Liver (tissue), 9 donors: Measurements from ENCODE around the gene BBS7. TPM values are rescaled to one million over a fixed set of nuclear protein-coding genes. Genes with fewer than 3 reads are reported as not detected.

ENCODE experiments used
- DNase-seq: peaks from one replicate; pipeline ENCODE4 v3.0.0-alpha.2; 2017; ENCODE audit warnings: low spot score
- H3K27ac ChIP-seq, 2 donors: one replicate each; pipeline ENCODE4 v1.7.0; 2013; ENCODE audit warnings: inconsistent platforms in 2 of 2, low read length in 2 of 2, control low read depth in 1 of 2, low read depth in 1 of 2, mild to moderate bottlenecking in 1 of 2
- H3K27me3 ChIP-seq, 4 donors: one replicate each; pipeline versions ENCODE4 v1.6.1 to v1.7.0; 2013; ENCODE audit warnings: low read length in 3 of 4, inconsistent platforms in 1 of 4, mild to moderate bottlenecking in 1 of 4, moderate library complexity in 1 of 4; ENCODE audit not compliant: control insufficient read depth in 4 of 4, insufficient read depth in 4 of 4
- H3K36me3 ChIP-seq, 4 donors: one replicate each; pipeline versions ENCODE4 v1.6.1 to v1.7.0; 2013; ENCODE audit warnings: low read length in 3 of 4, mild to moderate bottlenecking in 3 of 4, low read depth in 1 of 4, moderate library complexity in 1 of 4; ENCODE audit not compliant: control insufficient read depth in 4 of 4, insufficient read depth in 3 of 4
- H3K4me1 ChIP-seq, 4 donors: one replicate each; pipeline versions ENCODE4 v1.6.1 to v1.7.0; 2013; ENCODE audit warnings: low read length in 3 of 4, mild to moderate bottlenecking in 3 of 4, moderate library complexity in 1 of 4; ENCODE audit not compliant: control insufficient read depth in 4 of 4, insufficient read depth in 4 of 4
- H3K4me3 ChIP-seq, 3 donors: one replicate each; pipeline versions ENCODE4 v1.6.1 to v1.7.0; 2013; ENCODE audit warnings: low read length in 3 of 3, control low read depth in 1 of 3, low read depth in 1 of 3, mild to moderate bottlenecking in 1 of 3
- H3K9ac ChIP-seq, 2 donors: one replicate each; pipeline ENCODE4 v1.7.0; 2013; ENCODE audit warnings: low read length in 2 of 2, mild to moderate bottlenecking in 2 of 2, moderate library complexity in 2 of 2, control low read depth in 1 of 2, low read depth in 1 of 2
- H3K9me3 ChIP-seq, 4 donors: one replicate each; pipeline versions ENCODE4 v1.6.1 to v1.7.0; 2013; ENCODE audit warnings: low read length in 3 of 4; ENCODE audit not compliant: control insufficient read depth in 4 of 4
- ATF3 ChIP-seq: IDR thresholded peaks from 2 replicates; pipeline ENCODE4 v1.6.1; 2016; ENCODE audit warnings: antibody characterized with exemption
- CTCF ChIP-seq: fragments of 150-350 bp; IDR thresholded peaks from 2 replicates; pipeline ENCODE4 v1.5.1; 2017; ENCODE audit warnings: improper control_type of control experiment, low read depth, low read length; ENCODE audit not compliant: missing input control
- EGR1 ChIP-seq, 2 donors: IDR thresholded peaks; 2 replicates each; pipeline ENCODE4 v1.6.1; 2016 to 2018; ENCODE audit warnings: antibody characterized with exemption in 2 of 2, low read depth in 2 of 2
- FOXA1 ChIP-seq: IDR thresholded peaks from 2 replicates; pipeline ENCODE4 v1.6.1; 2016; ENCODE audit warnings: antibody characterized with exemption
- FOXA2 ChIP-seq: IDR thresholded peaks from 2 replicates; pipeline ENCODE4 v1.6.1; 2016; ENCODE audit warnings: antibody characterized with exemption
- GABPA ChIP-seq, 2 donors: IDR thresholded peaks in 1 of 2; conservative IDR thresholded peaks in 1 of 2; 2 replicates each; pipeline ENCODE4 v1.6.1; 2016; ENCODE audit warnings: antibody characterized with exemption in 2 of 2, mild to moderate bottlenecking in 1 of 2, moderate library complexity in 1 of 2
- HNF4A ChIP-seq, 2 donors: conservative IDR thresholded peaks; 2 replicates each; pipeline ENCODE4 v1.6.1; 2016; ENCODE audit warnings: antibody characterized with exemption in 2 of 2, mild to moderate bottlenecking in 2 of 2
- HNF4G ChIP-seq: IDR thresholded peaks from 2 replicates; pipeline ENCODE4 v1.6.1; 2016; ENCODE audit warnings: antibody characterized with exemption
- JUND ChIP-seq, 2 donors: IDR thresholded peaks; 2 replicates each; pipeline ENCODE4 v1.6.1; 2016; ENCODE audit warnings: antibody characterized with exemption in 2 of 2
- MAX ChIP-seq: IDR thresholded peaks from 2 replicates; pipeline ENCODE4 v1.6.1; 2016; ENCODE audit warnings: antibody characterized with exemption
- NR2F2 ChIP-seq: IDR thresholded peaks from 2 replicates; pipeline ENCODE4 v1.6.1; 2016; ENCODE audit warnings: antibody characterized with exemption
- RAD21 ChIP-seq, 2 donors: IDR thresholded peaks; 2 replicates each; pipeline ENCODE4 v1.6.1; 2016; ENCODE audit warnings: antibody characterized with exemption in 2 of 2, mild to moderate bottlenecking in 2 of 2
- REST ChIP-seq: IDR thresholded peaks from 2 replicates; pipeline ENCODE4 v1.6.1; 2016; ENCODE audit warnings: antibody characterized with exemption, mild to moderate bottlenecking
- RXRA ChIP-seq, 2 donors: IDR thresholded peaks; 2 replicates each; pipeline ENCODE4 v1.6.1; 2017 to 2018; ENCODE audit warnings: antibody characterized with exemption in 2 of 2, mild to moderate bottlenecking in 1 of 2
- SP1 ChIP-seq: IDR thresholded peaks from 2 replicates; pipeline ENCODE4 v1.6.1; 2018; ENCODE audit warnings: antibody characterized with exemption, mild to moderate bottlenecking
- TAF1 ChIP-seq: conservative IDR thresholded peaks from 2 replicates; pipeline ENCODE4 v1.6.1; 2016; ENCODE audit warnings: antibody characterized with exemption, mild to moderate bottlenecking
- YY1 ChIP-seq: IDR thresholded peaks from 2 replicates; pipeline ENCODE4 v1.6.1; 2016; ENCODE audit warnings: antibody characterized with exemption, mild to moderate bottlenecking
- ZBTB33 ChIP-seq: IDR thresholded peaks from 2 replicates; pipeline ENCODE4 v1.6.1; 2016; ENCODE audit warnings: antibody characterized with exemption
- WGBS: extraction: QIAGEN DNeasy Blood & Tissue Kit; methylation state at CpG from one replicate; pipeline ENCODE4 v1.1.7; 2013; 5-methylcytosine and 5-hydroxymethylcytosine counted together
- polyA plus RNA-seq, 2 donors: library from polyadenylated mRNA; stranded (reverse) in 1 of 2; unstranded in 1 of 2; fragments of 200-250 nt in 1 of 2; fragments of >200 nt in 1 of 2; fragmentation: Nextera tagmentation in 1 of 2; extraction: Ambion mirVana in 1 of 2; gene quantifications; one replicate each; pipeline versions ENCODE4 v1.2.1 to v1.2.3, GENCODE V29; 2013 to 2015
- total RNA-seq, 2 donors: library from RNA; depleted of rRNA; stranded (reverse); fragments of >200 nt; gene quantifications; one replicate each; pipeline ENCODE4 v1.2.3, GENCODE V29; 2014
- donor health status: healthy.
- donor health status: healthy.
- donor health status: healthy.
- donor health status: healthy.
- donor health status: healthy.

The BBS7 gene
- total and polyA plus RNA-seq, 4 donors: 1.8 to 8.4 (median 3.1) TPM

GRCh38 chr4:121811122-121811521 is 59.2 kb downstream of the BBS7 start:
- no peak overlapping the region for H3K9ac ChIP-seq
- TF ChIP-seq ZBTB33: no peak
- TF ChIP-seq YY1: no peak
- TF ChIP-seq CTCF: no peak
- TF ChIP-seq RAD21 (IDR thresholded peaks at IDR 0.05): no peak
- no peak for TF ChIP-seq FOXA2
- no peak for TF ChIP-seq REST
- TF ChIP-seq GABPA (IDR thresholded peaks at IDR 0.05 in 1 of 2, conservative IDR thresholded peaks at IDR 0.05 in 1 of 2): no peak
- TF ChIP-seq FOXA1: no peak
- no peak for TF ChIP-seq ATF3
- TF ChIP-seq TAF1: no peak
- no peak for TF ChIP-seq SP1
- TF ChIP-seq HNF4G: no peak
- no peak for TF ChIP-seq RXRA (IDR thresholded peaks at IDR 0.05)
- TF ChIP-seq JUND (IDR thresholded peaks at IDR 0.05): no peak
- H3K36me3 ChIP-seq: peaks cover 3 to 78% (median 58%) of the 10 kb centered on the region in 4 donors
- no peaks in the 10 kb centered on the region for H3K9me3 ChIP-seq
- H3K27ac ChIP-seq: no peak overlapping the region
- no peaks in the 10 kb centered on the region for H3K27me3 ChIP-seq
- H3K4me1 ChIP-seq: no peaks in the 10 kb centered on the region
- no peak overlapping the region for H3K4me3 ChIP-seq
- DNase-seq: no peak

GRCh38 chr4:121806411-121806810 is 63.9 kb downstream of the BBS7 start:
- H3K4me1 ChIP-seq: peaks cover 4 to 8% (median 7%) of the 10 kb centered on the region in 4 donors
- H3K27me3 ChIP-seq: no peaks in the 10 kb centered on the region
- DNase-seq: no peak
- H3K9ac ChIP-seq: no peak overlapping the region
- H3K4me3 ChIP-seq: no peak overlapping the region
- H3K36me3 ChIP-seq: peaks cover 4 to 61% (median 38%) of the 10 kb centered on the region in 4 donors
- WGBS: 86% methylated on average over 4 of the region's 4 CpGs
- H3K27ac ChIP-seq: no peak overlapping the region
- H3K9me3 ChIP-seq: no peaks in the 10 kb centered on the region
- TF ChIP-seq GABPA (IDR thresholded peaks at IDR 0.05 in 1 of 2, conservative IDR thresholded peaks at IDR 0.05 in 1 of 2): no peak
- no peak for TF ChIP-seq YY1
- TF ChIP-seq EGR1 (IDR thresholded peaks at IDR 0.05; ENCODE audit: low read depth in 2 of 2): no peak
- TF ChIP-seq NR2F2: no peak
- TF ChIP-seq FOXA1: no peak
- no peak for TF ChIP-seq CTCF
- TF ChIP-seq ZBTB33: no peak
- no peak for TF ChIP-seq RXRA (IDR thresholded peaks at IDR 0.05)
- TF ChIP-seq ATF3: no peak
- no peak for TF ChIP-seq FOXA2
- TF ChIP-seq SP1: no peak
- TF ChIP-seq TAF1: no peak
- no peak for TF ChIP-seq RAD21 (IDR thresholded peaks at IDR 0.05)
- TF ChIP-seq MAX: no peak
- no peak for TF ChIP-seq JUND (IDR thresholded peaks at IDR 0.05)
- TF ChIP-seq HNF4A (conservative IDR thresholded peaks at IDR 0.05): no peak
